ENCODE measurements around the gene ELAVL3.

DNA sequence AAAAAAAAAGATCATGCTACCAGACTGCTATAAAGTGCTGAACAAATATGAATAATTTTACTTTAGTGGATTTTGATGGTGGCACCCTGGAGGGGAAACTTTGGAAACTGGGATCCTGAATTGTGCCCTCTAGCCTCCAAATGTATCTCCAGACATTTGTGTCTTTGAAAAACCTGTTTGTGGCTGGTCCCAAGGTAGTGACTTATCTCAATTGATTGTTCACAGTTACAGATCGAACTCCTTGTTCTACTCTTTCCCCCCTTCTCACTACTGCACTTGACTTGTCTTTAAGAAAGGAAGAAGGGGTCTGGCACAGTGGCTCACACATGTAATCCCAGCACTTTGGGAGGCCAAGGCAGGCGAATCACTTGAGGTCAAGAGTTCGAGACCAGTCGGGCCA lies 72.3 kb downstream of the ELAVL3 start:
- no peak for TF ChIP-seq POLR2A (IDR thresholded peaks at IDR 0.05)
- TF ChIP-seq, protein P1, sequence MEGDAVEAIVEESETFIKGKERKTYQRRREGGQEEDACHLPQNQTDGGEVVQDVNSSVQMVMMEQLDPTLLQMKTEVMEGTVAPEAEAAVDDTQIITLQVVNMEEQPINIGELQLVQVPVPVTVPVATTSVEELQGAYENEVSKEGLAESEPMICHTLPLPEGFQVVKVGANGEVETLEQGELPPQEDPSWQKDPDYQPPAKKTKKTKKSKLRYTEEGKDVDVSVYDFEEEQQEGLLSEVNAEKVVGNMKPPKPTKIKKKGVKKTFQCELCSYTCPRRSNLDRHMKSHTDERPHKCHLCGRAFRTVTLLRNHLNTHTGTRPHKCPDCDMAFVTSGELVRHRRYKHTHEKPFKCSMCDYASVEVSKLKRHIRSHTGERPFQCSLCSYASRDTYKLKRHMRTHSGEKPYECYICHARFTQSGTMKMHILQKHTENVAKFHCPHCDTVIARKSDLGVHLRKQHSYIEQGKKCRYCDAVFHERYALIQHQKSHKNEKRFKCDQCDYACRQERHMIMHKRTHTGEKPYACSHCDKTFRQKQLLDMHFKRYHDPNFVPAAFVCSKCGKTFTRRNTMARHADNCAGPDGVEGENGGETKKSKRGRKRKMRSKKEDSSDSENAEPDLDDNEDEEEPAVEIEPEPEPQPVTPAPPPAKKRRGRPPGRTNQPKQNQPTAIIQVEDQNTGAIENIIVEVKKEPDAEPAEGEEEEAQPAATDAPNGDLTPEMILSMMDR (IDR thresholded peaks at IDR 0.05), result no peak
